COLO668 (cell line): ENCODE results near the gene ARHGAP15.

ENCODE experiments used
- DNase-seq: peaks from one replicate; lab custom pipeline; 2025; ENCODE audit not compliant: unreplicated experiment; lab: John Stamatoyannopoulos, UW

ARHGAP15 gene

GRCh38 chr2:143334837-143335236, 205.6 kb downstream of the ARHGAP15 start:
- no peak for DNase-seq

GRCh38 chr2:143336719-143337210, 207.5 kb downstream of the ARHGAP15 start:
- DNase-seq: no peak

GRCh38 chr2:143341478-143341877, 212.3 kb downstream of the ARHGAP15 start:
- no peak for DNase-seq

GRCh38 chr2:143344780-143345179, 215.6 kb downstream of the ARHGAP15 start:
- DNase-seq: no peak

GRCh38 chr2:143345887-143346787, 216.9 kb downstream of the ARHGAP15 start:
- DNase-seq: no peak

- DNase-seq: no peak
These were observed 218.1 kb downstream of the ARHGAP15 start for GRCh38 chr2:143347271-143347695.

- no peak for DNase-seq
These were observed 218.7 kb downstream of the ARHGAP15 start for GRCh38 chr2:143347901-143348414.

- DNase-seq: no peak
These were observed 225.0 kb downstream of the ARHGAP15 start for GRCh38 chr2:143354050-143354750.

GRCh38 chr2:143355870-143356269, 226.7 kb downstream of the ARHGAP15 start:
- DNase-seq: no peak

- no peak for DNase-seq
These were observed 227.1 kb downstream of the ARHGAP15 start for GRCh38 chr2:143356336-143356735.

- DNase-seq: no peak
These were observed 227.7 kb downstream of the ARHGAP15 start for GRCh38 chr2:143356736-143357446.

- DNase-seq: no peak
These were observed 228.7 kb downstream of the ARHGAP15 start for GRCh38 chr2:143357966-143358365.

- DNase-seq: no peak
These were observed 232.1 kb downstream of the ARHGAP15 start for GRCh38 chr2:143361346-143361745.

GRCh38 chr2:143371616-143372015, 242.4 kb downstream of the ARHGAP15 start:
- no peak for DNase-seq

- no peak for DNase-seq
These were observed 246.2 kb downstream of the ARHGAP15 start for GRCh38 chr2:143375384-143375880.

- no peak for DNase-seq
These were observed 249.8 kb downstream of the ARHGAP15 start for GRCh38 chr2:143378996-143379395.

- DNase-seq: no peak
These were observed 250.7 kb downstream of the ARHGAP15 start for GRCh38 chr2:143379955-143380354.

GRCh38 chr2:143382573-143382972, 253.4 kb downstream of the ARHGAP15 start:
- DNase-seq: no peak

GRCh38 chr2:143383016-143383415, 253.8 kb downstream of the ARHGAP15 start:
- DNase-seq: no peak

- no peak for DNase-seq
These were observed 254.9 kb downstream of the ARHGAP15 start for GRCh38 chr2:143384111-143384510.

- DNase-seq: no peak
These were observed 261.0 kb downstream of the ARHGAP15 start for GRCh38 chr2:143390171-143390570.
